ENCODE measurements around the gene WEE1. TPM values are rescaled to one million over a fixed set of nuclear protein-coding genes. Genes with fewer than 3 reads are reported as not detected.
"Not testable (repeated sequence)": the region's sequence is repeated elsewhere in the genome, so short reads cannot be mapped to it uniquely, and the experiment has no call there.

The WEE1 gene
- total RNA-seq, 1 donor from 2014 or later = 50.7 TPM

DNA sequence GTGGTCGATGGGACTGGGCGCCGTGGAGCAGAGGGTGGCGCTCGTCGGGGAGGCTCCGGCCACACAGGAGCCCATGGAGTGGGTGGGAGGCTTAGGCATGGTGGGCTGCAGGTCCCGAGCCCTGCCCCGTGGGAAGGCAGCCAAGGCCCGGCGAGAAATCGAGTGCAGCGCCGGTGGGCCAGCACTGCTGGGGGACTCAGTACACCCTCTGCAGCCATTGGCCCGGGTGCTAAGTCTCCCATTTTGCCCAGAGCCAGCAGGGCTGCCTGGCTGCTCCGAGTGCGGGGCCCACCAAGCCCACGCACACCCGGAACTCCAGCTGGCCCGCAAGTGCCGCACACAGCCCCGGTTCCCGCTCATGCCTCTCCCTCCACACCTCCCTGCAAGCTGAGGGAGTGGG, 49.6 kb downstream of the WEE1 start:
- not testable (repeated sequence) for H3K9me3 Mint-ChIP-seq (ENCODE audit: unreplicated experiment); FAIRE-seq; H3K36me3 ChIP-seq (ENCODE audit: insufficient read depth, low read length); H3K4me3 Mint-ChIP-seq (ENCODE audit: unreplicated experiment); H3K27me3 ChIP-seq (ENCODE audit: insufficient read depth, low read length); H3K79me2 ChIP-seq (ENCODE audit: insufficient read depth, low read length); H2AFZ ChIP-seq (ENCODE audit: low read depth, low read length); H3K27ac Mint-ChIP-seq (ENCODE audit: unreplicated experiment); H4K20me1 ChIP-seq (ENCODE audit: insufficient read depth, low read length); H3K9me3 ChIP-seq (ENCODE audit: insufficient read depth, low read depth, low read length); H3K4me1 Mint-ChIP-seq (ENCODE audit: low read depth, unreplicated experiment); H3K4me1 ChIP-seq (ENCODE audit: insufficient read depth, low read length); H3K27me3 Mint-ChIP-seq (ENCODE audit: low read depth, unreplicated experiment); DNase-seq (ENCODE audit: low read depth); H3K4me3 ChIP-seq (ENCODE audit: insufficient read depth, low read depth, low read length); H3K4me2 ChIP-seq (ENCODE audit: low read length); H3K9ac ChIP-seq (ENCODE audit: low read length); H3K36me3 Mint-ChIP-seq (ENCODE audit: low read depth, unreplicated experiment); H3K27ac ChIP-seq (ENCODE audit: low read depth, low read length)

DNA sequence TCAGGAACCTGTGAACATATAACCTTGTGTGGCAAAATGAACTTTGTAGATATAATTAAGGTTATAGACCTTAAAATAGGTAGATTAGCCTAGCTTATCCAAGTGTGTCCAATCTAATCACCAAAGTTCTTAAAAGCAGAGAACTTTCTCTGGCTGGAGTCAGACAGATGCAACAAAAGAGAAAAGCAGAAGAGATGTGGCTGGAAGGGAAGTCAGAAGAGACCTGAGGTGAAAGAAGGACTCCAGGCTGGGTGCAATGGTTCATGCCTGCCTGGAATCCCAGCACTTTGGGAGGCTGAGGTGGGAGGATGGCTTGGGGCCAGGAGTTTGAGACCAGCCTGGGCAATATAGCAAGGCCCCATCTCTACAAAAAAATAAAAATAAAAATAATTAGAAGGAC, 51.0 kb downstream of the WEE1 start:
- Histone ChIP-seq H3K27me3 (ENCODE audit: insufficient read depth, low read length) (no peaks in the 10 kb centered on the region), H3K27ac (ENCODE audit: low read depth, low read length) (no peak overlapping the region), H3K79me2 (ENCODE audit: insufficient read depth, low read length) (no peaks in the 10 kb centered on the region), H2AFZ (ENCODE audit: low read depth, low read length) (no peak overlapping the region), H4K20me1 (ENCODE audit: insufficient read depth, low read length) (no peaks in the 10 kb centered on the region), H3K9ac (ENCODE audit: low read length) (no peak overlapping the region), H3K4me1 (ENCODE audit: insufficient read depth, low read length) (no peaks in the 10 kb centered on the region), H3K4me3 (ENCODE audit: insufficient read depth, low read depth, low read length) (no peak overlapping the region), H3K36me3 (ENCODE audit: insufficient read depth, low read length) (no peaks in the 10 kb centered on the region), H3K4me2 (ENCODE audit: low read length) (no peak overlapping the region), H3K9me3 (ENCODE audit: insufficient read depth, low read depth, low read length) (no peaks in the 10 kb centered on the region)
- FAIRE-seq (no peak), DNase-seq (ENCODE audit: low read depth) (no peak)
- H3K4me3 Mint-ChIP-seq (ENCODE audit: unreplicated experiment) = no peak overlapping the region
- H3K27me3 Mint-ChIP-seq (ENCODE audit: low read depth, unreplicated experiment) = peaks cover 6% of the 10 kb centered on the region
- no peaks in the 10 kb centered on the region for H3K36me3 Mint-ChIP-seq (ENCODE audit: low read depth, unreplicated experiment)
- TF ChIP-seq, protein P1, sequence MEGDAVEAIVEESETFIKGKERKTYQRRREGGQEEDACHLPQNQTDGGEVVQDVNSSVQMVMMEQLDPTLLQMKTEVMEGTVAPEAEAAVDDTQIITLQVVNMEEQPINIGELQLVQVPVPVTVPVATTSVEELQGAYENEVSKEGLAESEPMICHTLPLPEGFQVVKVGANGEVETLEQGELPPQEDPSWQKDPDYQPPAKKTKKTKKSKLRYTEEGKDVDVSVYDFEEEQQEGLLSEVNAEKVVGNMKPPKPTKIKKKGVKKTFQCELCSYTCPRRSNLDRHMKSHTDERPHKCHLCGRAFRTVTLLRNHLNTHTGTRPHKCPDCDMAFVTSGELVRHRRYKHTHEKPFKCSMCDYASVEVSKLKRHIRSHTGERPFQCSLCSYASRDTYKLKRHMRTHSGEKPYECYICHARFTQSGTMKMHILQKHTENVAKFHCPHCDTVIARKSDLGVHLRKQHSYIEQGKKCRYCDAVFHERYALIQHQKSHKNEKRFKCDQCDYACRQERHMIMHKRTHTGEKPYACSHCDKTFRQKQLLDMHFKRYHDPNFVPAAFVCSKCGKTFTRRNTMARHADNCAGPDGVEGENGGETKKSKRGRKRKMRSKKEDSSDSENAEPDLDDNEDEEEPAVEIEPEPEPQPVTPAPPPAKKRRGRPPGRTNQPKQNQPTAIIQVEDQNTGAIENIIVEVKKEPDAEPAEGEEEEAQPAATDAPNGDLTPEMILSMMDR (IDR thresholded peaks at IDR 0.05; ENCODE audit: insufficient read depth, low read depth, low read length) = no peak
- H3K4me1 Mint-ChIP-seq (ENCODE audit: low read depth, unreplicated experiment) = peaks cover 8% of the 10 kb centered on the region
- peaks cover 2% of the 10 kb centered on the region for H3K9me3 Mint-ChIP-seq (ENCODE audit: unreplicated experiment)
- H3K27ac Mint-ChIP-seq (ENCODE audit: unreplicated experiment) = no peak overlapping the region

DNA sequence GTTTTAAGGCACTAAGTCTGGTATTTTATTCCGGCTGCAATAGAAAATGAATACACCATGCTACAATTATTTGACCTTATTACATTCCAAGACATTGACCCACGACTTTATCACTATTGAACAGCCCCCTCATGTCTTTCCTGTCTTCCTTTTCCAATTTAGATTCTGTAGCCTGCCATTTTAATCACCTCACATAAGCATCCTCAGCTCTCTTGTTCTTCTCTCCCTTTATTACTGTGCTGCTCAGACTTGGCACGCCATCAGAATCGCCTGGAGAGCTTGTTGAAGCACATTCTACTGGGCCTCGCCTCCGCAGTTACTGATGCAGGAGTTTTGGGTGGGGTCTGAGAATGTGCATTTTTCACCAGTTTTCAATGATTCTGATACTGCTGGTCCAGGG, 51.7 kb downstream of the WEE1 start:
- no peaks in the 10 kb centered on the region for H3K79me2 ChIP-seq (ENCODE audit: insufficient read depth, low read length)
- Mint-ChIP-seq H3K4me1 (ENCODE audit: low read depth, unreplicated experiment) (peaks cover 6% of the 10 kb centered on the region), H3K9me3 (ENCODE audit: unreplicated experiment) (peaks cover 2% of the 10 kb centered on the region), H3K36me3 (ENCODE audit: low read depth, unreplicated experiment) (no peaks in the 10 kb centered on the region), H3K27me3 (ENCODE audit: low read depth, unreplicated experiment) (peaks cover 6% of the 10 kb centered on the region), H3K4me3 (ENCODE audit: unreplicated experiment) (no peak overlapping the region), H3K27ac (ENCODE audit: unreplicated experiment) (peak overlapping the region; percentile 41)
- no peaks in the 10 kb centered on the region for H3K4me1 ChIP-seq (ENCODE audit: insufficient read depth, low read length)
- no peak for FAIRE-seq
- H3K27me3 ChIP-seq (ENCODE audit: insufficient read depth, low read length) = no peaks in the 10 kb centered on the region
- no peaks in the 10 kb centered on the region for H3K9me3 ChIP-seq (ENCODE audit: insufficient read depth, low read depth, low read length)
- no peak overlapping the region for H3K9ac ChIP-seq (ENCODE audit: low read length)
- DNase-seq (ENCODE audit: low read depth) = no peak
- no peak overlapping the region for H3K27ac ChIP-seq (ENCODE audit: low read depth, low read length)
- no peaks in the 10 kb centered on the region for H3K36me3 ChIP-seq (ENCODE audit: insufficient read depth, low read length)
- no peak overlapping the region for H3K4me3 ChIP-seq (ENCODE audit: insufficient read depth, low read depth, low read length)
- H4K20me1 ChIP-seq (ENCODE audit: insufficient read depth, low read length) = no peaks in the 10 kb centered on the region
- TF ChIP-seq EZH2 (IDR thresholded peaks at IDR 0.05; ENCODE audit: insufficient read depth, low read length) = no peak
- TF ChIP-seq, protein P1 (IDR thresholded peaks at IDR 0.05; ENCODE audit: insufficient read depth, low read depth, low read length) = no peak
- H2AFZ ChIP-seq (ENCODE audit: low read depth, low read length) = no peak overlapping the region
- H3K4me2 ChIP-seq (ENCODE audit: low read length) = no peak overlapping the region
